Measurements from ENCODE around the gene RPL36.
"Not testable (repeated sequence)": the region's sequence is repeated elsewhere in the genome, so short reads cannot be mapped to it uniquely, and the experiment has no call there.

The RPL36 gene

DNA sequence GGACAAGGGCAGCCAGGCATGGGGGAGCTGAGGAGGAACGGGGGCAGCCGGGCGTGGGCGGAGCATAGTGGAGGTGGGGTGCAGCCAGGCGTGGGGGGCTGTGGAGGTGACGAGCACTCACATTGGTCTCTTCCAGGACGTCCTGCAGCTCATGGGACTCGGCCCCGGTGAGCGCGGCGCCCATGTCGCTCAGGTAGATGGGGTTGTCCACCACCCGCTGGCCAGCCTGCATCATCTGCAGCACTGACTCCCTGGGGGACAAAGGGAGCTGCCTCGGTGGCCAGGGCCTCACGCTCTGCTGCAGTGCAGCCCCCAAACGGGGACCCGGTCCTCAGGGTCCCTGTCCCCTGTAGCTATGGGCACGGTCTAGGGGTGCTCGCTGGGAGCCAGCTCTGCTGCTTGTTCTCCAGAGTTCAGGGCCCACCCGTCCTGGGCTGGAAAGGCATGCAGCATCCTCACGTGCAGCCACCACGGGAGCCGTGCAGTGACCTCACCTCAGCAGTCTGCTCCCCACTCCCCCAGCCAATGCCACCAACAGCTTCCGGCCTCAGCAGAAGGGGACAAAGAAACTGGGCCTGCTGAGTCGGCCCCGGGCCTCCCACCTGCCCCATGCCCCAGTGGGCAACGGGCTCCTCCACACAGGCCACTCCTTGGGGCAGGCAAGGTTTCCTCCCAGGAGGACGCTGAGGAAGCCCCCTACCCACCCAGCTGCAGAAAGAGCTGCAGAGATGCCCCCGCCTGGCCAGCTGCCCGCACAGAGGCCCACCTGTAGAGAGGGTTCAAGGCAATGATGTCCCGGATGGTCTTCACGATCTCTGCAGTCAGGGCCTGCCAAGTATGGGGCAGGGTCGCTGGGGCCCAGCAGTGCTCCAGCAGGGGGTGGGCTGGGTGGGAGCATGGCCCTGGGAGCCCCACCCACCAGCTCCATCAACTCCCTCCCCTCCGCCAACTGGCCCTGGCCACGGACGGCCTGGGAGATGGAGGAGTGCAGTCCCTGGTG is 17.8 kb downstream of the RPL36 start:
- no peak for DNase-seq

DNA sequence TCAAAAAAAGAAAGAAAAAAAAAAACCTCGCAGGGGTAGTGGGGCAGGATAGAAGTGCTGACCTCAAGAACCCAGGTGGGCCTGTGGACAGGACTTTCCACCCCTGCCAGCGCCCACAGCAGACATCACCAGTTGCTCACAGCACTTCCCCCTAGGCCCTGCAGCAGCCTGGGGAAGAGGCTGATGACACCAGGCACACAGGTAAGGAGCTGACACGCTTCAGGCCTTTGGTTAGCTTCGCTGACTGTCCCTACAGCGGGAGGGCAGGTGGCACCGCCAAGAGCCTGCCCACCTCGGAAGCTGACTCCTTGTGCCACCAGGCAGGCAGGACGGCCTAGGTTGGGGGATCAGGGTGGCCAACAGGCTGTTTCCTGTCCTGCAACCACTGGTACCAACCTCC is 20.9 kb downstream of the RPL36 start:
- no peak for DNase-seq

DNA sequence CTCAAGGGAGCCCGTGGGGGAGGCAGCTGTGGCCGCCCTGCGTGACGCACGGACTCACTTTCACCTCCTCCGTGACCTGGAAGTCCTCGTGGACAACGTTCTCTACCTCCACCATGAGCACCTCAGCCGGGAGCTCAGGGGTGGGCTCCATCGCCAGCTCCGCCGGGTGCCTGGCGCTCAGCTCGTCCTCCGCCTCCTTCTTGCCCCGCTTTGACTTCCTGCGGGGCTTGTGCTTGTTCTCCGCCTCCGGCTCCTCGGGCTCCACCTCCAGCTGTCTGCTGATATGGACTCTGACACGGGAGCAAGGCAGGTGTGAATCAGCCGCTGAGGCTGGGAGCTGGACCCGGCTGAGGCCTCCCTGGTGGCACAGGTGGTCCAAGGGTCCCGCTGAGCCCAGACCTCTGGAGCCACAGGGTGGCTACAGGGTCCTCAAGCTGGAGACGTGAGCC is 21.6 kb downstream of the RPL36 start:
- no peak for DNase-seq

DNA sequence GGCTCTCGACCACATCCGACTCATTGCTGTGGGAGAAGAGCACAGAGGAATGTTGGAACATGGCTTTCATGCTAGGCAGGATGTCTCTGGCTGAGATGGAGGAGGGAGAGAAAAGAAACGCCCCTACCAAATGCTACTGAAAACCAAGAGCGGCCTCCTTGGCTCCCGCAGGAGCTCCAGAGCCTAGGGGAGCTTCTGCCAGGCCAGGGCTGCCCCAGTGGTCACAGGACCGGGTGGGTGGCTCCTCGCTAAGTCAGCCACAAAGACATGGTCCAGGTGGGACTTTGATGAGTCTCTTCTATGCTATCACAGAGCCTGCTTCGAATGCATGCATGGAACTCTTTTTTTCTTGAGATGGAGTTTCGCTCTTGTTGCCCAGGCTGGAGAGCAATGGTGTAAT is 23.1 kb downstream of the RPL36 start:
- DNase-seq: no peak

DNA sequence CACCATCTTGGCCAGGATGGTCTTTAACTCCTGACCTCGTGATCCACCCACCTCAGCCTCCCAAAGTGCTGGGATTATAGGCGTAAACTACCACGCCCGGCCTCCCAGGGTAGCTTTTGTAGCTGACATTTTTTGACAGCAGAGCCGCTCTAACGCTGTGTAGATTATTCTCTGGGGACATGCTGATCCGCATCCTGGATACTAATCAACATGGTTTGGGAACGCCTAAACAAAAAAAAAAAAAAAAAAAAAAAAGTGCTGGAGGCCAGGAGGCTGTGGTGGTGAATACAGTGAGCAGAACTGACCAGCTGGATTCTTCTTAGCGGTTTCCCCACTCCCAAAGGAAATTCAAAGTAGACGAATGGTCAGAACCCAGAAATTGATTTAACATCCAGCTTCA is 24.7 kb downstream of the RPL36 start:
- no peak for DNase-seq

DNA sequence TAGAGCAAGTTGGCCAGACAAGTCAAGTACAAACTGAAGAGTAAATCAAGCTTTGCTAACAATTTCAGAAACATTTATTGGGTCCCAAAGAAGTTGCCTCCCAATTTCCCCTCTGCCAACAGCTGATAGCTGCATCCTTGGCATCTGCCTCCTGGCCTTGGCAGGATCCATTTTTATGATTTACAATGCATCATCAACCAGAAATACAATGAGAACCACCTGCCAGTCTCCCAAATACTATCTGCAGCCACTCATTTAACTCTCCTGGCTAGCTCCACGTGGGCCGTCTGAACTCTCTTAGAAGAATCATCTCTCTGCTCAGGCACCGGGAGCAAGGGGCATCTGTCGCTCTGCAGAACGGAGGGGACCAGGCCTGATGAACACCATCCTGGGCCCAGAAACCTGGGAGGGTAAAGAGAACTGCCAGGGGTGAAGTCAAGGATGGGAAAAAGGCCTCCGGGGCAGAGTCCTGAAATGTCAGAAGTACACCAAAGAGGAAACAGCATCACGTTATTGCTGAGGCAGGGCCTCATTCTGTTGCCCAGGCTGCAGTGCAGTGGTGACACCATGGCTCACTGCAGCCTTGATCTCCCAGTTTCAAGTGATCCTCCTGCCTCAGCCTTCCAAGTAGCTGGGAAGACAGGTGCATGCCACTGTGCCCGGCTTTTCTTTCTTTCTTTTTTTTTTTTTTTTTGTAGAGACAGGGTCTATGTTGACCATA is 27.3 kb downstream of the RPL36 start:
- no peak for DNase-seq

DNA sequence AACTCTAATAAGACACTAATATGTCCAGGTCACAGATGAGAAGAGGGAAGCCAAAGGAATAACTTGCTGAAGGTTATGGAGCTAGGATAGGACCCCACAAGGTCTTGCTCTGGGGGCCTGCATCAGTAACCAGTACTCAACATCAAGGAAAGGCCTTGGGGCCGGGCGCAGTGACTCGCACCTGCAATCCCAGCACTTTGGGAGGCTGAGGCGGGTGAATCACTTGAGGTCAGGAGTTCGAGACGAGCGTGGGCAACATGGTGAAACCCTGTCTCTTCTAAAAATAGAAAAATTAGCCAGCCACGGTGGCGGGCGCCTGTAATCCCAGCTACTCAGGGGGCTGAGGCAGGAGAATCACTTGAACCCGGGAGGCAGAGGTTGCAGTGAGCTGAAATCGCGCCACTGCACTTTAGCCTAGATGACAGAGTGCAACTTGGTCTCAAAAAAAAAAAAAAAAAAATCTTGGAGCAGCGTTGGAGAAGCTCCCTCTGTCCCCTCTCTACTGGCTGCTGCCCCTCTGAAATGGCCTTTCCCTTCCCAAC is 28.0 kb downstream of the RPL36 start:
- no peak for DNase-seq

DNA sequence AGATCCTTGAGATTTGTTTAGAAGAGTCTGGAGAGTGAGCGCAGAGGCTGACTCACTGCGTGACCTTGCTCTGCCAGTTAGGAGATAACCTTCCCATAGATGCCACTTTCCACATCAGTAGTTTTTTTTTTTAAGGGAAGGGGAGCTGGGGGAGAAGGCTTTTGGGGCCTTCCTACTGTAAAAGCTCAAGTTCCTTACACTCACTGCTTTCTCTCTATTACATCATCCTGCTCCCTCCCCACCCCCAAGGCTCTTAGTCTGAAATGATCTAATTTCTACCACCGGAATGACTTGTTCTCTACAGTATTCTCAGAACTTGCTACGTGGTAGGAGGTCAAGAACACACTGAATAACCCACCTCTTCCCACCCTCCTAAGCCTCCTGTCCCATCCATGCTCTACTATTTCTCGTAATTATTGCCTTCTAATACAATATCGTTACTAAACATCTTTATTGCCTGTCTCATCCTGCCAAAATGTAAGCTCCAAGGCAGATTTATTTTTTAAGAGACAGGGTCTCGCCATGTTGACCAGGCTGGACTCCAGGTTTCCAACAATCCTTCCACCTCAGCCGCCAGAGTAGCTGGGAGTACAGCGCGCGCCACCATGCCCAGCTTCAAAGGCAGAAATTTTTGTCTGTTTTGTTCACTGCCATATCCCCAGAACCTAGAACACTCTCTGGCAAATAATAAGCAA is 28.6 kb downstream of the RPL36 start:
- DNase-seq: no peak

DNA sequence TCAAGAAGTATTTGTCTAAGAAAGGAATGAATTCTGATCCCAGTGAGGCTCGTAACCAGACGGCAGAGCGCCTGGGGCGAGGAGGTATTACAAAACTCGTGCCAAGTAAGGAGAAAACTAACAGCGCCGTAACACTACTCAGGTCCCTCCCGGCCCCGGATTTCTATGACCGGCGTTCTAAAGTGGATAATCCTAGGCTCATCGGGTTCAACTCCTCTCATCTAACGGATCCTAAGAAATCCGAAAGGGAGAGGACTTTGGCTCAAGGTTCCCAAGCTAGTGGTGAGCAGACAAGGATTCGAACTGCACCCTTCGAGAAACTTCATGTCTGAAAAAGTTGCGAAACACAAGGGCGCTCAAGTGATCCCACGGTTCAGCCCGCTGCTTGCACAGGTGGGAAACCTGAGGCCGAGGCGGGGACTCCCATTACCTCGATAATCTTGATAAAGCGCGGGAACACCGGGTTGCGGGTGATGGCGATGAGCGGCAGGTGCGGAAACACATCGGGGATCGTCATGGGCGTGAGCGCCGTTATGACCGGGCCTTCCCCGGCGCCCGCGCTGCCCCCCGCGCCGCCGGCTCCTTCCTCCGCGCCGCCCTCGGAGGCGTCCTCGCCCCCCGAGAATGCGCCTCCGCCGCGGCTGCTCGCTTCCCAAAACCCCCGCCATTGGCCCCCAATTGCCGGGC is 29.3 kb downstream of the RPL36 start:
- no peak for DNase-seq

DNA sequence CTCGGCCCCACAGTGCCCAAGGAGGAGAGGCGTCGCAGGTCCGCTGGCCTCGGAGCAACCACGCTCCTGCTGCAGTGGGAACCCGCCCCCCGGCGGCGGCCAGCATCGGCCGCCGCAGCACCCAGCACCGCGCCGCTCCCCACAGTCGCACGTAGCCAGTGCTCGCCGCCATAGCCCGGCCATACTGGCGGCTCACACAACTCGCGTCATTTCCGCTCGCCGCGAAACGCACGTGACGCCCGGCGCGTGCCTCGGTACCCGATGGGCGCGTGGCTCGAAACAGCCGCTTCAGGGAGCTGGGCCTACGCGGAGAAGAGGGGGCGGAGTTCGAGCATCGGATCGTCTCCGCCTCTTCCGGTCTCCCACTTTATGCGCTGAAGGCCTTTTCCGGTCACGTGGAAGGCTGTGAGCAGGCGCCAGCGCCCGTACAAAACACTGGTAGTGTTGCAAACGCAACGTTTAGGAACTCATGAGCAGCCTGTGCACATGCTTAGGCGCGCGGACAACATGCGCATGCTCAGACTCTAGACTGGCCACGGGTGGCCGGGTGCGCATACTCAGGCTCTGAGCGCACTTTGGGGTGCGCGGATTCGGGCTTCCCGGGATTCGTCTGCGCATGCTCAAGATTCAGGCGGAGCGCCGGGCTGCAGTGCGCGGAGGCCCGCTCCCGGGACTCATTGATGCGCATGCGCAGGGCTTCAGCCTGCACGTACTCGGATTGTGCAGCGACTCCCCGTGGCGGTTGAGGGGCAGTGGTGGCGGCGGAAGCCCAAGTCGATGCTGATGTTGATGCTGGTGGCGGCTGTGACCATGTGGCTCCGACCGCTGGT is 30.1 kb downstream of the RPL36 start, which contains the start of the genes CATSPERD and LONP1:
Gene CATSPERD, plus strand, starts transcription at position 677 of the 830 bp plus-strand sequence. Its CDS starts 101 bp downstream, at position 778.
Gene LONP1, minus strand, starts transcription at position 186 of the 830 bp plus-strand sequence. Its CDS starts 14 bp downstream, at position 172.
- peak; percentile 98 for DNase-seq

DNA sequence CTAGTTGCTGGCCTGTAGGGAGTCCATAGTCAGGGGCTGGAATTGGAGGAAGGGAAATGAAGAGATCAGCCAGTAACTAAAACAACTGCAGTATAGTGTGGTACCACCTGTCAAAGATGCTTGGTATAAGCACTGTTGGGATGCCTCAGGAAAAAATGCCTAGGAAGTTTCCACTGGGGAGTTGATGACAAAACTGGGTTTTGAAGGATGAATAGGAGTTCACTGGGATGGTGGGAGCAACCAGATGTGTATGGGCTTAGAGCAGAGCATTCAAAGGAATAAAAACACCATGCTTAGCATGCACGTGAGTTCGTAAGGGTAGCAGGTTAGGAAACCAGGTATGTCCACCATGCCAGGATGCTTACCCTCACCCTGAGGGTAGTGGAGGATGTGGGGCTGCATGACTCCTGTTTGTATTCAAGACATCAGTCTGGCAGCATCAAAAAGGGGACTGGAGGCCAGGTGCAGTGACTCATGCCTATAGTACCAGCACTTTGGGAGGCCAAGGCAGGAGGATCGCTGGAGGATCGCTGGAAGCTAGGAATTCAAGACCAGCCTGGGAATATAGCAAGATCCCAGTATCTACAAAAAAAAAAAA is 37.5 kb downstream of the RPL36 start:
- no peak for DNase-seq

DNA sequence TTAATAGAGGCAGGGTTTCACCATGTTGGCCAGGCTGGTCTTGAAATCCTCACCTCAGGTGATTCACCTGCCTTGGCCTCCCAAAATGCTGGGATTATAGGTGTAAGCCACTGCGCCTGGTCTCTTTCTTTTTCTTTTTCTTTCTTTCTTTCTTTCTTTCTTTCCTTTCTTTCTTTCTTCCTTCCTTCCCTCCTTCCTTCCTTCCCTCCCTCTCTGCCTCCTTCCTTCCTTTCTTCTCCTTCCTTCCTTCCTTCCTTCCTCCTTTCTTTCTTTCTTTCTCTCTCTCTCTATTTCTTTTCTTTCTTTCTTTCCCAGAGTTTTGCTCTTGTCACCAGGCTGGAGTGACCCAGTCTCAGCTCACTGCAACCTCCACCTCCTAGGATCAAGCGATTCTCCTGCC is 43.1 kb downstream of the RPL36 start:
- DNase-seq: not testable (repeated sequence)

DNA sequence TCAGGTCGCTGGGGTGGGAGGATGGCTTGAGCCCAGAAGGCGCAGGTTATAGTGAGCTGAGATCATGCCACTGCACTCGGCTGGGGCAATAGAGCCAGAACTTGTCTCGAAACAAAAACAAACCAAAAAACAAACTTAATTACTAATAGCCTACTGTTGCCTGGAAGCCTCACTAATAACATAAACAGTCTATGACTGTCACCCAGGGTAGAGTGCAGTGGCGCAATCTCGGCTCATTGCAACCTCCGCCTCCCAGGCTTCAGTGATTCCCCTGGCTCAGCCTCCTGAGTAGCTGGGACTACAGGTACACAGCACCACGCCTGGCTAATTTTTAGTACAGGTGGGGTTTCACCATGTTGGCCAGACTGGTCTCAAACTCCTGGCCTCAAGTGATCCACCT is 48.3 kb downstream of the RPL36 start:
- DNase-seq: no peak
